WI38 (cell line): ENCODE measurements around the gene EPYC.

Source experiments
- H3K4me3 ChIP-seq: 2 replicates; pipeline ENCODE4 v1.5.1; 2011; ENCODE audit warnings: low read depth, mild to moderate bottlenecking, control low read depth, low read length
- CTCF ChIP-seq: IDR thresholded peaks from 2 replicates; pipeline ENCODE4 v1.5.1; 2012; ENCODE audit warnings: low read depth, mild to moderate bottlenecking, control low read depth, low read length

EPYC gene

DNA sequence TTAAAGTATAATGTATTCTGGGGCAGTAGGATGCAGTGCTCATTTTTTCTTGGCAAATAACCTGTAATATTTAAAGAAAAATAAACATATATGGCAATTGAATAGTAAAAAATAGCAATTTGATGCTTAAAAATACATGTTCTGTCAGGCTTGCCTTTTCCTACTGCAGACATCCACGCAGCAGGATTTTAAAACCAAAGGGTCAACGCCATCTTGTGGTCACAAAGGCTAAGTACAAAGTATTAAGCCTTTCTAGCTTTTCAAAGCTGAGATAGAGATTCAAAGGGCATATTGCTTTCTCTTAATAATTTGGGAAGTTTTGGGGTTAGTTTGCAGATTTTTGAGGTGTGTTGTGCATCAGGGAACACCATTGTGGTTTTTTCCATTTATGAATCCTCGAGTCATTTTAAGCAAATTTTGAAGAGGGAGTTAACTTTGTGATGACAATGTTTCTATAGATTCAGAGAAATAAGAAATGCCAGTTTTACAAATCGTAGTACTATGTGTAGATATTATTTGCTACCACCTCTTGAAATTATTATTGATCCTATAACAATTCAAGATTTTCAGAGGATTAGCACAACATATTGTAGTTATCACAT is 45.1 kb downstream of the EPYC start:
- peak; percentile 63 for TF ChIP-seq CTCF
- H3K4me3 ChIP-seq: no peak overlapping the region

DNA sequence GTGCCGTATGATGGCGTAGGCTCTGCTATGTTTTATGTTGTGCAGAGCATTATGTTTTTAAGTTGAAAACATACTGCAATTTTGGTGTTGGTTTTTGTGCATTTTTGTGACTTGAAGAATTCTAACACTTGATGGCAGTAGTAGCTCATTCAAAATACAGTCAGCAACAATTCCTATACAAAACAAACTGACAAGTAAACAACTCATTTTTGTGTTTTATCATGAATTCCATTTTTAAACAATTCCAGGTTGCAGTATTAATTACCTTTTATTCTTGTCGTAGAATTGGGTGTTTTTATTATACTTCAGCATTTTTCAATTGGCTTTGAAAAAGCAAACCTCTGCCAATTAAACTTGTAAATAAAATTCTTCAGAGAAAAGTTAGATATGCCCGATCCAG is 45.7 kb downstream of the EPYC start:
- no peak overlapping the region for H3K4me3 ChIP-seq
- no peak for TF ChIP-seq CTCF

GRCh38 chr12:90958347-90958746 is 46.4 kb downstream of the EPYC start:
- no peak for TF ChIP-seq CTCF

DNA sequence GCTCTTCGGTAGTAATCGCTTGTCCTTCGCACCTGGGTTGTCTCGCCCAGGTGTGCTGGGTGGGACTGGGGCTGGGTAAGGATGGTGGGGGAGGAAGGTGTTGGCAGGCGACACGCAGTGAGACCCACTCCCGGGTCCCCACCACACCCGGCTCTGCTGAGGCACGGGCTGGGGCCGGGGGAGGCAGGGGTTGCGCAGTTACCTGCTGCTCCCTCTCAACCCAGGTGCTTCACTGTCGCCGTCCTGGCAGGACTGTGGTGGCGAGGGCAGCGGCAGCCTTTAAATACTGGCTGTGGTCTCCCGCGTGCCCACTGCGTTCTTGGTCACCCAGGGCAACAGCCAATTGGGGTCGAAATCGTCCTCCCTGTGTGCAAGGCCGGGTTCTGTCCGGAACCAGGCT is 49.9 kb downstream of the EPYC start, which contains the start of gene CCER1:
TSS of gene CCER1 (minus strand) at position 256 of the 400 bp plus-strand sequence. CDS start 434 bp downstream, outside the sequence.
- TF ChIP-seq CTCF: no peak
- no peak within 1 kb of the TSS for H3K4me3 ChIP-seq

More at GRCh38 chr12:90958347-90958746, 46.4 kb downstream of the EPYC start:
- no peak overlapping the region for H3K4me3 ChIP-seq

DNA sequence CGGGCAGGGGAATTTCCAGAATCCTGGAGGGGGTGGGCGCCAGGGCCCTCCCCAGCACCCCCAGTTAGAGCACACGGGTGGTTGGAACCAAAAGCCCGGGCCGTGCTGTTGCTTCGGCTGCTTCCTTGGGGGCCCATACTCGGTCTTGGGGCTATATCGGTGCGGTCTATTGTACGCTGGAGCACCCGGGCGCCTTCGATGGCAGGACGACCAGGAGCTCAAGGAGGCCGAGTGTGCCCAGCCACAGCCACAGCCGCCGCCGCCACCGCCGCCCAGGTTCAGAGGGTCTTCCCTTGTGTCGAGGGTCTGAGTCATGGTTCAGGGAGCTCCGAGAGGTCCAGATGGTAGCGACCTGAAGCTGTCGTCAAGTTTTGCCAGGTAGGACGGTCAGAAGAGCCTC is 50.3 kb downstream of the EPYC start:
- no peak overlapping the region for H3K4me3 ChIP-seq
- TF ChIP-seq CTCF: no peak

GRCh38 chr12:90953956-90954421 is 50.8 kb downstream of the EPYC start:
- TF ChIP-seq CTCF: no peak
- H3K4me3 ChIP-seq: no peak overlapping the region

DNA sequence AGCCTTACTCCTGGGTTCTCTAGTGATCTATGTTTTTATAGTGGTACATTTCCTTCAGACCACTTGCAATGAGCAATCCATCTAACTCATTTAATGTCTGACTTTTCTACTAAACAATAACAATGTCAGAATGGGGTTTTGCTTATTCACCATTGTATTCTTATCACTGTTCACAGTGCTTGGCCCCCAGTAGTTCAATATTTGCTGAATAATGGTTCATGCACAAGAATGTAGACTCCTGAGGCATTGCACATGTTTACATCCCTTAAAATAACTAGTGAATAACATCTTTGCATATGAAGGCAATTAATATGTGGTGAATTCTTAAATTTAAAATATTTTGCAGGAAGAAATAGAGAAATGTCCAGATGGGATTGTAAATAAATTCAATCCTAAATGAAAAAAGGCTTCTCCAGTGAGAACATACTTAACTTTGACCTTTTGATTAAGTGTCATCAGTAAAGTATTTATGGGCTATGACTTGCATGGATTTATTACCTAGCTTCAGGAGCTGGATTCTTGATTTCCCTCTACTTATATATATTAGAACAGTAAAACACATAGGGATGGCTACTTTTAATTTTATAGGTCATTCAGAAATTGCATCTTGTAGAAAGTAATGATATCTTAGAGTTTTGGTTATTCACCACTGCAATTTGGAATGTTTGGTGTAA is 53.2 kb downstream of the EPYC start:
- TF ChIP-seq CTCF: no peak
- H3K4me3 ChIP-seq: no peak overlapping the region
